ENCODE results near the gene APEX2.
"Not testable (repeated sequence)": the region's sequence is repeated elsewhere in the genome, so short reads cannot be mapped to it uniquely, and the experiment has no call there.

APEX2 gene

GRCh38 chrX:55030271-55031205, 30.4 kb downstream of the APEX2 start, which contains the start of gene ALAS2:
ALAS2 (minus strand) TSS chrX:55030977; CDS start chrX:55026000, 4,977 bp downstream.
- H3K4me3 ChIP-seq (replicated peaks; ENCODE audit: low read depth, low read length): no peak within 1 kb of the TSS
- TF ChIP-seq, protein P1, sequence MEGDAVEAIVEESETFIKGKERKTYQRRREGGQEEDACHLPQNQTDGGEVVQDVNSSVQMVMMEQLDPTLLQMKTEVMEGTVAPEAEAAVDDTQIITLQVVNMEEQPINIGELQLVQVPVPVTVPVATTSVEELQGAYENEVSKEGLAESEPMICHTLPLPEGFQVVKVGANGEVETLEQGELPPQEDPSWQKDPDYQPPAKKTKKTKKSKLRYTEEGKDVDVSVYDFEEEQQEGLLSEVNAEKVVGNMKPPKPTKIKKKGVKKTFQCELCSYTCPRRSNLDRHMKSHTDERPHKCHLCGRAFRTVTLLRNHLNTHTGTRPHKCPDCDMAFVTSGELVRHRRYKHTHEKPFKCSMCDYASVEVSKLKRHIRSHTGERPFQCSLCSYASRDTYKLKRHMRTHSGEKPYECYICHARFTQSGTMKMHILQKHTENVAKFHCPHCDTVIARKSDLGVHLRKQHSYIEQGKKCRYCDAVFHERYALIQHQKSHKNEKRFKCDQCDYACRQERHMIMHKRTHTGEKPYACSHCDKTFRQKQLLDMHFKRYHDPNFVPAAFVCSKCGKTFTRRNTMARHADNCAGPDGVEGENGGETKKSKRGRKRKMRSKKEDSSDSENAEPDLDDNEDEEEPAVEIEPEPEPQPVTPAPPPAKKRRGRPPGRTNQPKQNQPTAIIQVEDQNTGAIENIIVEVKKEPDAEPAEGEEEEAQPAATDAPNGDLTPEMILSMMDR (IDR thresholded peaks at IDR 0.05; ENCODE audit: low read depth, low read length, missing control alignments): no peak
- DNase-seq (ENCODE audit: extremely low read depth, low read depth): no peak

DNA sequence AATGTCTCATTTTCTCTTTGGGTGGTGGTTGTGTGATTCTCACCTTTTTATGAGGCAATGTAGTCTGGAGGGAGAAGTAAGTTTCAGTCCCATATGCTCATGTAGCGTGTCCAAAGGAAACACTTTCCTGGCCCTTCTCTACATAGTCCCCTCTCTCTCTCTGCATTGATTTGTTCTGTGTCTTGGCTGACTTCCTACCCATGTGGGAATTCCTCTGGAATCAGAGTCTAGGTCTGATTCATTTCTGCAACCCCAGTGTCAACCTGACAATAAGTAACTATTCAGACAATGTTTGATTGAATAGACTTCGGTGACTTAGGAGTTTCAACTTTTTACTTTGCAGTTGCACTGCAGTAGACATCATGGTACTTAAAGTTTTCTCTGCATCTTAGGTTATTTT, 33.3 kb downstream of the APEX2 start:
- no peak for DNase-seq (ENCODE audit: extremely low read depth, low read depth)
- TF ChIP-seq, protein P1 (IDR thresholded peaks at IDR 0.05; ENCODE audit: low read depth, low read length, missing control alignments): no peak
- H3K4me3 ChIP-seq (replicated peaks; ENCODE audit: low read depth, low read length): no peak overlapping the region

GRCh38 chrX:55039471-55039870, 39.3 kb downstream of the APEX2 start:
- no peak for DNase-seq (ENCODE audit: extremely low read depth, low read depth)
- TF ChIP-seq, protein P1 (IDR thresholded peaks at IDR 0.05; ENCODE audit: low read depth, low read length, missing control alignments): no peak
- H3K4me3 ChIP-seq (replicated peaks; ENCODE audit: low read depth, low read length): no peak overlapping the region

GRCh38 chrX:55041514-55041913, 41.4 kb downstream of the APEX2 start:
- TF ChIP-seq, protein P1 (IDR thresholded peaks at IDR 0.05; ENCODE audit: low read depth, low read length, missing control alignments): no peak

GRCh38 chrX:55050599-55050998, 50.4 kb downstream of the APEX2 start:
- DNase-seq (ENCODE audit: extremely low read depth, low read depth); H3K4me3 ChIP-seq (replicated peaks; ENCODE audit: low read depth, low read length): not testable (repeated sequence)

More at GRCh38 chrX:55041514-55041913, 41.4 kb downstream of the APEX2 start:
- H3K4me3 ChIP-seq (replicated peaks; ENCODE audit: low read depth, low read length): no peak overlapping the region
- no peak for DNase-seq (ENCODE audit: extremely low read depth, low read depth)

- DNase-seq (ENCODE audit: extremely low read depth, low read depth): no peak
- H3K4me3 ChIP-seq (replicated peaks; ENCODE audit: low read depth, low read length): no peak overlapping the region
Observed at GRCh38 chrX:55056820-55057674, 56.9 kb downstream of the APEX2 start.

More at GRCh38 chrX:55056820-55057674, 56.9 kb downstream of the APEX2 start:
- TF ChIP-seq, protein P1 (IDR thresholded peaks at IDR 0.05; ENCODE audit: low read depth, low read length, missing control alignments): no peak
